Peyer's patch (tissue), 4 donors: ENCODE data around the gene PEMT.

Source experiments
- CTCF ChIP-seq, 6 experiments: fragments of 450-650 bp in 4 of 6; fragments of 200-600 bp in 2 of 6; sonication (generic) in 1 of 6; IDR thresholded peaks; one replicate each; pipeline ENCODE4 v1.5.1; 2017 to 2019; ENCODE audit warnings: antibody characterized with exemption in 6 of 6, mild to moderate bottlenecking in 3 of 6, moderate library complexity in 1 of 6
- POLR2A ChIP-seq, 2 donors: fragments of 450-650 bp; IDR thresholded peaks; one replicate each; pipeline ENCODE4 v1.5.1; 2017; ENCODE audit warnings: antibody characterized with exemption in 2 of 2, mild to moderate bottlenecking in 2 of 2, moderate library complexity in 2 of 2

- no peak for TF ChIP-seq CTCF (IDR thresholded peaks at IDR 0.05)
- no peak for TF ChIP-seq POLR2A (IDR thresholded peaks at IDR 0.05)
Observed at GRCh38 chr17:17523731-17524490, 67.6 kb downstream of the PEMT start.
